HG03135 (cell line): ENCODE results near the gene ZNF280C.

Source experiments
- ATAC-seq: cut with Tn5 transposase; IDR thresholded peaks from one replicate; pipeline ENCODE4 v1.9.1; 2021; ENCODE audit warnings: mild to moderate bottlenecking, moderate library complexity; ENCODE audit not compliant: unreplicated experiment

The ZNF280C gene

DNA sequence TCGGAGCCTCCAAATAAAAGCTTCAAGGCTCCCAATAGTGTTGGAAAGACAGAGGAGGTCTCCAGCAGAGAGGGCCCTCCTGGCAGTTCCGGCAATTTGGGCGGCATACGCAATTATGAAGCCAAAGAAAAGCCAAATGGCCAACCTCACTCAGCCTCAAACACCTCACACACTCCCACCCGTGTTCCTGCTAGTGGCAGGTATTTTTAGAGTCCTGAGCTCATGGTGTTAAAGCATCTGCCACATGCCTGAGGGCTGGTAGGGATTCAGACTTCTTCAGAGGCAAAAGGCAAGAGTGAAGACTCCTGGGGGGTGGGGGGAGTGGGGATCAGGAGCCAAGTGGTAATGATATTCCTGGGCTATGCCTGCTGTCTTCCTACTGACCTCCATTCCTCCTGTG is 89.5 kb downstream of the ZNF280C start:
- ATAC-seq: no peak

DNA sequence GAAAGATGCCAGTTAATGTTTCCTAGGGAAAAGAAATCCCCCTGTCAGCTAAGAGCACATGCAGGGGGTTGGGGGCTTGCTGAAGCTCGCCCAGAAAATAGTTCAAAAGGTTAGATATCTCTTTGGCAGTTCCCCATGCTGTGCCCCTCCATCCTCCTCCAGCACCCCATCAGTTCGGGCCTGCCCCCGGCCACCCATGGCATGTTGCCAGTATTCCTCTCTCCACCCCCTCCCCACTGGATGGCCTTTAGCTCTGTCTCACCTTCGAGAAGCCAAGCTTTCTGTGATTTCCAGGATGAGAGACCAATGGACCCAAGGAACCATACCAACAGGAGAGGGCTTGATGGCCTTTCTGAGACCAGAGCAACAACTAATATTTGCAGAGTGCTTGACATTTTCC is 91.8 kb downstream of the ZNF280C start:
- no peak for ATAC-seq

DNA sequence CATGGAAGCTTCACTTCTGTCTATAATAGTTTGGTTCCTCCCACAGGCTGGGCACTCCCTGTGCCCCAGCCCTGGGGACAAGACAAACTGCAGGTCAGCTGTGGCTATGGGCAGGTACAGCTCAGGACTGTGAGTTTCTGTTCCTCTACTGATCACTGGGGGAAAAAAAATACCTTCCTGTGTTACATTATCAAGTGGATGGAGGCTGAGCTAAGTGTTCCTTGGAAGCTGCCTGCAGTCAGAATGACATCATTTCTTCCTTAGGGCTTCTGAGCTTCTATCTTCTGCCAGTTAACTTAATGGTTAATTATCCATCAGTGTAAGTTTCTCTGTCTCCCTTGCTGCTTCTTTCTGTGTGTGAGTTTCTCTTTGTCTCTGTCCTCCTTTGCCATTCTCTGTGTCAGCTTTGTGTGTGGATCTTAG is 92.3 kb downstream of the ZNF280C start:
- peak; percentile 86 for ATAC-seq

DNA sequence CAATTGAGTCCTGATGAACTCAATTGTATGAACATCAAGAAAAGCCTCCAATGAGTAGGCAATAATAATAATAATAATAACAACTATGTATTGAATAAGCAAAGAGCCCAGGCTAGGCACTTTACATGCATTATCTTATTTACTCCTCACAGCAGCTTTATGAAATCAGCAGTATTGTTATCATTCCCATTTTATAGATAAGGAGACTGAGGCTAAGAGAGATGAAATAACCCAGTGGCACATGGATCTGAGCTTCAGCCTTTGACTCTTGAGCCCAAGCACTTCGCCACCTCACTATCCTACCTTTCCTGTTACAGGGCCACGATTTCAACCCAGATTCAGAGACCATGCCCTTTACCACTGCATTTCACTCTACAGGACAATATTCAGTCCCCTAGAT is 93.8 kb downstream of the ZNF280C start:
- no peak for ATAC-seq

DNA sequence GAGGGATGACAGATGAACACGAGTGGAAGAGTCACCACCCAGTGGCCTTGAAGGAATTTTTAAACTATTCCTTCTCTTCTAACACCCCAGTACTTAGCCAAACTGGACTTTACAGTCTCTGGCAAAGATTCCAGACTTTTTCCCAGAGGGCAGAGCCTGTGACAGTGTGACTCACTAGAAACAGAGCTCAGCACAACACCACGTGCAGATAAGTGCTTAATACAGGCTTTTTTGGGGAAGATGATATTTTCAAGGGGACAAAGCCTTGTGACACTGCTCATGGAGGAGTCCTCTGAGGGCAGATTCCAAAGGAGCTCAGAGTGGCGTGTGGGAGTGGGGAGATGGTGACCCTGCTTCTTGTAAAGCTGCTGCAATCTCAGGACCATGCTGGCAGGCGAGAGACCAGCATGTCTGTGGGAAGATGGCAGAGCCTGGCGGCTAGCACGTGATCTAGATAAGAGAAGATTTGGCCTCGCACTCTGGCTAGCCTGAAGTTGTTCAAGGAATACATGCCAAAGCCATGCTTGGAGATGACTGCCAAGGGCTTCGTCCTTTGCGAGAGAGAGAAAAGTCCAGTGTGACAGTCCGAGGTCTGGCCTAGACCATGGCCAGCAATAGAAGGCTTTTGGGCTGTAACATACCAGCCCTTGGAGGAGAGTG is 94.5 kb downstream of the ZNF280C start:
- no peak for ATAC-seq

DNA sequence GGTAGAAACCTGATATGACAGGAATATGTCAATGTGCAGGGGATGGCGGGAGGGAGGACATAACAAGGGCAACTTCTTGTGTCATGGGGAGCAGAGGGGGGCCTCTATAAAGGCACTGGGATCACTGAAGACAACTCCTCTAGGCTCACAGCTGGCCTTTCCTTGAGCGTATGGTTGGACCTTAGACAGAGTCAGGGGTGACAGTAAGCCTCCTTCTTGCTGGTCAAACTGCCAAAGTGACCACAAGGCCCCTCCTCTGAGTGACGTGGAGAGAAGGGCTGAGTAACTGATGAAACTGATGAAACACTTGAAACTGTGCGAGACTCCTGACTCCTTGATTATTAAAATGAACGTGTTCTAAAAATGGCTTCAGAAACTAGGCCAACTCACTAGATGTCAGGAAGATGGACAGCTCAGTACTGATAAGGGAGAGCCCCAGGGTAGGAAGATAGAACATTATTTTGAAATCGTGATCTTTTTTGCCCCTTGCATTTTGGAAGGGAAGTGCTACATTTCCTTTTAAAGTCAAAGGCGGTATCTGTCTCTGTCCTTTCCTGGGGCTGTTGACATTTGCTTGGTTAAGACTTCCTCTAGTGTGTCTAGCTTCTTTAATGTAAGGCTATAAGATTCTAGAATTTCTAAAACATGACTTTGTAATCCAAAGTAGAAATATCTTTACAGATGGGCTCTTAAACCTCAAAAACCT is 95.4 kb downstream of the ZNF280C start:
- ATAC-seq: peak; percentile 29

DNA sequence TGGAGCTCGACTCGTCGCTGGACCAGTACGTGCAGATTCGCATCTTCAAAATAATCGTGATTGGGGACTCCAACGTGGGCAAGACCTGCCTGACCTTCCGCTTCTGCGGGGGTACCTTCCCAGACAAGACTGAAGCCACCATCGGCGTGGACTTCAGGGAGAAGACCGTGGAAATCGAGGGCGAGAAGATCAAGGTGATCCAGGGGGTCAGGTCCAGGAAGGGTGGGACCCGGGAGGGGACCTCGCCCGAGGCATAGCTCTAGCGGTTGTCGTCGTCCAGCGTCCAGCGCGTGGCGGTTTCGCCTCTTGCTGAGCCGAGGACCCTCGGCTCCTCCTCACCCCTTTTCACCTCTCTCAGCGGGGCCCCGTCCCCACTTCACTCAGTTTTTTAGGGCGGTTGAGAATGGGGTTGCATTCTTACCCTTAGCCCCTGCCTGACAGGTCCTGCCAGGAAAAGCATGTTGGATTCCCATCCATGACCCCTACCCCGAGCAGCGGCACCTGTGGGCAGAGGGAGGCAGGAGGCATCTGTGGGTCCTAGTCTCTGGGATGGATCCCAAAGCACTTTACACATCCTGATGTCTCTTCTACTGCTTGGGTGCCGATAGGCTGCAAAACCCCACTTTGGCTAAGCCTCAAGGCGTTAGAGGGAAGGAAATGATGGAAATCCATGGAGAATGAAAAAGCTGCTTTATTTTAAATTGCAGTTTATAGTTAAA is 96.4 kb downstream of the ZNF280C start:
- no peak for ATAC-seq

DNA sequence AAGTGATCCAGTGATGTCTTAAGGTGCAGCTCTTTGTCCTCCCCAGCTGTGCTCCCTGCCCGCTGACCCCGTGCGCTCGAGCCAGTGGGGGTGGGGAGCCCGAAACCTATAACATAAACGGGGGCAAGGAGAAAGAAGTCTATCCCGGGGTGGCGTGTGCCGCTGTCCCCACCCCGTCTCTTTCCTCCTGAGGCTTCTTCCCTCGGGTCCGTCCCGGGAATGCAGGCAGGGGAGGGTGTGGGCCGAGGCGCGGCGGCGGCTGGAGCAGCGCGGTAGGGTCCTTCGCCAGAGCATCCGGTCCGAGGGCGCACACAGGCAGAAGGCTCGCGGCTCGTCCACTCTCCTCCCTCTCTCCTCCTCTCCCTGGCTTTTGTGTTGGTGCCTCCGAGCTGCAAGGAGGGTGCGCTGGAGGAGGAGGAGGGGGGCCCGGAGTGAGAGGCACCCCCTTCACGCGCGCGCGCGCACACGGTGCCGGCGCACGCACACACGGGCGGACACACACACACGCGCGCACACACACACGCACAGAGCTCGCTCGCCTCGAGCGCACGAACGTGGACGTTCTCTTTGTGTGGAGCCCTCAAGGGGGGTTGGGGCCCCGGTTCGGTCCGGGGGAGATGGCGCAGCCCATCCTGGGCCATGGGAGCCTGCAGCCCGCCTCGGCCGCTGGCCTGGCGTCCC is 97.1 kb downstream of the ZNF280C start, which contains the start of gene RAB33A:
Gene RAB33A (plus strand): TSS at position 517 of the 681 bp plus-strand sequence. CDS start 101 bp downstream, at position 618.
- peak; percentile 3 for ATAC-seq

DNA sequence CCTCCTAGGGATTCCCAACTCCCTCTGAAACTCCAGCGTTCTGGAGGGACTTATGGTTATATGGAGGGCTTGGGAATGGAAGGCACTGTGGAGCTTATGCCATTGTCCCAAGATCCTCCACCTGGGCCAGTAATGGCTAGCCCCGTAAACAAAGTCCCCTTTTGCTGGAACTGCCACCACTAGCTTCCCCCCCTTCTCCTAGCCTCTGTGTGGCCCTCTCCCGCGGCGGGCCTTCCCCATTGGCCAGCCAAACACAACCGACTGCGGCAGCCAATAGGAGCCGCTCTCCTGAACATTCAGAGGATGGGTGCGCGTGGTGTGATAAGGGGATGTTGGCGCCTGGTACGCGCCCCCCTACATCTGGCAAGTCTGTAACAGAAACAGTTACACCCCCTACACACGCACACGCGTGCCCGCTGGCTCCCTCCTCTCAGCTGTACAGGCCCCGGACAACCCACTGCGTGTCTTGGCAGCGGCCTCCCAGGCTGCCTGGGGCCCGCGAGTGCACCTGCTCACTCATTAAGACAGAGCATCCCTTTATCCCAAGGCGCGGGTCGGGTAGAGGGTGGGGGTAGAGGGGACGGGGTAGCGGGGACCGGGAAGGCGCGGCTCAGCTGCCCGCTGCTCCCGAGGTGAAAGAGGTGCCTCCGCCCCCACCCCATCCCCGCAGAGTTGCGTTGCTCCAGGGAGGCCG is 97.8 kb downstream of the ZNF280C start:
- ATAC-seq: peak; percentile 64

DNA sequence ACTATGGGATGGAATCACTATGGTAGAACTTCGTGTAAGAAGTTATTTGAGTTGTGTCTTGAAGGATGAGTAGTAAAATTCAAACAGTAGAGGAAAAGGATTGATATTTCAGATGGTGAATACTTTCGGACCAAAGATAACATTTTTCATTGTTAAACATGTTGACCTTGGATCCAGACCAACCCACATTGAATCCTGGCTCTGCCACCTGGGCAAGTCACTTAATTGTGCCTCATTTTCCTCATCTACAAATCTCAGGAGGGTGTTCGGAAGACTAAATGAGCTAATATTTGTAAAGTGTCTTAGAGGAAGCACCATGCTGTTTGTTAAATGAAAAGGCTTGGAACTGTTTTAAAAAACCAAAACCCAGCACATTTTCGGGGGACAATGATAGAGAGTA is 101.7 kb downstream of the ZNF280C start:
- no peak for ATAC-seq

DNA sequence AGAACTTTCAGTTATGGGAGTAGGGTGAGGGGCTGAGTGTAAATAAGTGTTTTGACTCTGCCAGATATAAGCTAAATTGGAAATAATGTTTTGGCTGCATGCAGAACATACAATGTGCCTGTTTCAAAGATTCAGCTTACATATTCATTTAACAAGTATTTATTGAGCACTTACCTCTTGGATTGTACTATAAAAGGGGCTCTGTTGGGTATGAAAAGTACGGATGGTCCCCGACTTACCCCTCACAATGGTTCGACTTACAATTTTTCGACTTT is 102.3 kb downstream of the ZNF280C start:
- no peak for ATAC-seq

DNA sequence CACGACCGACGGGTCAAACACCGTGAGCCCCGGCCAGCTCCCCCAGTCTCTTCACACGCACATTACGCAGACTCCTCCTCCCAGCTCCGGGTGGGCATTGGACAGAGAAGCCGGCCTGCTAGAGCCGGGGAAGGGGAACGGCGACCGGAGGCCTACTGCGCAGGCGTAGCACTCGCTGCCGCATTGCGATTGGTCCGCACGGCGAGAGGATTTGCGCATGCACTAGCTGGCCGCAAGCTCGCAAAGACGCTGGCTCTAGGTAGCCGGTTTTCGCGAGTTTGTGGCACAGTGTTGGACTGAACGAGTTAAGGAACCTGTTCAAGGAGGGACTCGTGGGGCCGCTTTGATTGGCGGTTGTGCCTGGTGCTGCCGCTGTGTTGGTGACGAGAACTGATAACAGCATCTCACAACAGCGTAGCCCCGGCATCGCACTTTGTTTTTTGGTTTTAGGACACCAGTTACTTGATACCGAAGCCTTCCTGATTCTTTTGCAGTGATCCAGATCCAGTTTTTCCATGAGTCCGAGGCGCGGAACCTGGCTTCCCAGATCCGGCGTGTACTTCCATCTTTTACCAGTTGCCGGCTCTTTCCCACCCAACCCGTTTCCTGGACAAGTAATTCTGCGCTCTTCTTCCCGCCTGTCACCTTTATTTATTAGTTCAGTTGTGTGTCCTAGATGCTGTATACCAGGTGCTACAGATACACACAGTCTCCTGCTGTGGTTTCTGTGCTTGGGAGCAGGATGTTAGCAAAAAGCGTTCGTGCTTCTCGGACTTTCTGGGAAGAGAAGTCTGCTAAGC is 102.8 kb downstream of the ZNF280C start, which contains the start of gene AIFM1:
Gene AIFM1 (minus strand): TSS at position 139 of the 800 bp plus-strand sequence. CDS start 185 bp downstream, outside the sequence.
- ATAC-seq: peak; percentile 85

DNA sequence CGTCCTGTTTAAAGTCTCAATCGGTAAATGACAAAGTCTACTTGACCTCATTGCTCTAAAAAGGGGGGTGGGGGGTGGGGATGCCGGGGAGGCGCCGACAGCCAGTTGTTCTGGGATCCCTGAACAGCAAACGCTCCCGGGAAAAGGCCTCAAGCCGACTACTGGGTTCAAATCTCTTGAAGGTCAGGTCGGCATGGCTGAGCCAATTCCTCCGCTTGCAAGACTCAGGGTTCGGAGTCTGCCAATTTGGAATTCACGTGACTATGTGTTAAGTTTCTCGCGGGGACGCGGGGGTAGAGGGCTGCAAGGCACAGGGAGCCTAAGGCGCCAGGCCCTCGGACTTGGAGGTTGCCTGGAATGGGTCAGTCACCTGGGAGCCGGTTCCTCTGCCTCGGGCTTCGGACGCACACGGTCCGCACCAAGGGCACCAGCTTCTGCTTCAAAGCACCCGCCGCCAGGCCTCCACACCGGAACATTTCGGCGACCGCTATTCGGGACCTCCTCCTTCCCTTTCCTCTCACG is 103.5 kb downstream of the ZNF280C start:
- ATAC-seq: no peak

DNA sequence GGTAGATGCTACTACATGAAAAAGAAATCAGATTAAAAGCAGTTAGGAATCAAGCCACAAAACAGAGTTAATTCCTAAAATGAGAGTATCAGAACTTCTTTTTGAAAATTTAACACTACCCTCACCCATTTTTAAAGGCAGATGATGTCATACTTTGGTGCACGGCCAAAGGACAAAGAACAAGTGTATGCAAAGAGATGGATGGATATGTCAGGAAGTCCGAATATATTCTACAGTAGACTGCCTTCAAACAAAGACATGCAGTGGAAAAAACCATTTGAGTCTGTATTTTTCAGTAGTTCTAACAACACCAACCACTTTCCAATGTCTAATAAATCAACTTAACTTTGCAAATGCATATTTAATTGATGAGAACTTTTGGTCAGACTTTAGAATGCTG is 105.3 kb downstream of the ZNF280C start:
- no peak for ATAC-seq

DNA sequence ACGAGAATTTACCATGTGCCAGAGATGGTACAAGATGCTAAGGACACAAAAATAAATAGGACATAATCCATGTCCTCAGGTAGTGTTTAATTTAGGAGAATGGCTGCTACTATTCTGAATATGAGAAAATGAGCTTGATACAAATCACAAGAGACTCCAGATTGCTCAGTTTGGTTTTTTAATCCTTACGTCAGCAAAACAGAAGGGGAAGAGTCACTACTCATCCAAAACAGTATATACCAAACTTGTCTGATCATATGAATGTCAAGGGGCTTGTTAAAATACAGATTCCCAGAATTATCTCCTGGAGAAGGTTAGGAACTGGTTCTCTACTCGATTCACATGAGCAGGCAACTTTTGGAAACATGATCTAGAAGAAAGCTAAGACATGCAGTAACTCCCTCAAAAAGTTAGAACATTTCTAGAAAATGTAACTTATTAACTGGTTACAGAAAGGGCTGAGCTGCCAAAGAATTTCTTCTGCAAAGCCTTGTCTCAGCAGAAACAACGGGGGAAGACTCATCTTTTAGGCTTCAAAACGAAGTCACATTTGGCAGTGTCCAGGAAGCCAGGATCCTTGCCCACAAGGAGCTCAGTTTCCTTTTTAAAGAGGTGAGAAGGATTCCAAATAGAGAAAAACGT is 106.5 kb downstream of the ZNF280C start:
- ATAC-seq: no peak

DNA sequence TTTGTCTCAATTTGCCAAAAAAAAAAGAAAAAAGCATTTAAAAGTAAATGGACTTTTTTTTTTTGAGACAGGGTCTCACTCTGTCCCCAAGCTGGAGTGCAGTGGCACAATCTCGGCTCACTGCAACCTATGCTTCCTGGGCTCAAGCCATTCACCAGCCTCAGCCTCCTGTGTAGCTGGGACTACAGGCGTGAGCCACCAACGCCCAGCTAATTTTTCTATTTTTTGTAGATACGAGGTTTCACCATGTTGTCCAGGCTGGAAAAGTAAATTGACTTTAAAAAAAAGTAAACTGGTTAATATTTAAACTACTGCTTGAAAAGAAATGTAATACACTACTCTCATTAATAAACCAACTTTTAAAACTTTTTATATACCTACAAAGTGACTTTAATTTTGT is 108.9 kb downstream of the ZNF280C start:
- ATAC-seq: no peak

DNA sequence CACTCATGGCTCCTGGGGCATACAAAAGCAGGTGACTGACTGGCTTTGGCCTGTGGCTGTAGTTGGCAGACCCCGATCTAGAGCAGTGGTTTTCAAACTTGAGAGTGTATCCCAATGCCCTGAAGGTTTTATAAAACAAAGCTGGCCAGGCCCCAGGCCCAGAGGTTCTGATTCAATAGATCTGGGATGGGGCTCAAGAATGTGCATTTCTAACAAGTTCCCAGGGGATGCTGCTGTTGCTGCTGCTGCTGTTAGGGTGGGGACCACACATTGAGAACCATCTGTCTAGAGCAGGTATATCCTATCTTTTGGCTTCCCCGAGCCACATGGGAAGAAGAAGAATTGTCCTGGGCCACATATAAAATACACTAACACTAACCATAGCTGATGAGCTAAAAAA is 110.4 kb downstream of the ZNF280C start:
- ATAC-seq: no peak

DNA sequence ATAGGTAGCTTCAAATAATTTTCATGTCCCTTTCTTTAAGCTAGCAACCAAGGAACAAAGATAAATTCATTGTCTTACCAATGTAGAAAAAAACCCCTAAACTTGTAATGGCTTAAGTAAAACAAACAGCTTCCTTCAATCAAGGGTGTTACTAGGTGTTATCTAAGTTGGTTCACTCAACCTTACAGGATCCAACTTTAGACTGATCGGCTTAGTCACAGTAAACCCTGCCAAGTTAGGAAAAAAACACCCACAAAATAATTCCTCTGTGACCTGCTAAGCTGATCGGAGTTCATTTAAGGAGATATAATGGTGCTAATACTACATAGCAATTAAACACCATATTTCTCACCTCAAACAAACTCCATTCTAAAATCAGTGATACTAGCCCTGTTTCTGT is 113.1 kb downstream of the ZNF280C start:
- ATAC-seq: no peak
